Kidney epithelial cell (primary cell): ENCODE results near the gene KSR1. TPM values are rescaled to one million over a fixed set of nuclear protein-coding genes. Genes with fewer than 3 reads are reported as not detected.

Experiments
- DNase-seq: peaks from one replicate; pipeline ENCODE4 v3.0.0-alpha.2; 2010; ENCODE audit warnings: low read depth
- H3K27me3 ChIP-seq: 2 replicates; pipeline ENCODE4 v1.6.0; 2011; ENCODE audit warnings: low read length; ENCODE audit not compliant: control insufficient read depth, insufficient read depth
- H3K36me3 ChIP-seq: 2 replicates; pipeline ENCODE4 v1.5.1; 2011; ENCODE audit warnings: low read length; ENCODE audit not compliant: control insufficient read depth, insufficient read depth
- H3K4me3 ChIP-seq: 2 replicates; pipeline ENCODE4 v1.5.1; 2011; ENCODE audit warnings: low read depth, mild to moderate bottlenecking, control low read depth, low read length
- CTCF ChIP-seq: IDR thresholded peaks from 2 replicates; pipeline ENCODE4 v1.5.1; 2011; ENCODE audit warnings: mild to moderate bottlenecking, moderate library complexity, low read length, control low read depth, inconsistent platforms; ENCODE audit not compliant: insufficient read depth, poor library complexity, severe bottlenecking
- total RNA-seq: library from RNA; depleted of rRNA; stranded (reverse); fragments of >200 nt; gene quantifications from 2 replicates; pipeline ENCODE4 v1.2.3, GENCODE V29; 2015

KSR1 gene
- total RNA-seq, 1 donor from 2014 or later: 11.2 TPM

GRCh38 chr17:27579897-27580321, 123.7 kb downstream of the KSR1 start:
- H3K4me3 ChIP-seq: no peak overlapping the region
- H3K27me3 ChIP-seq: no peaks in the 10 kb centered on the region
- peaks cover 1% of the 10 kb centered on the region for H3K36me3 ChIP-seq
- DNase-seq: no peak
- TF ChIP-seq CTCF: no peak

- TF ChIP-seq CTCF: no peak
- Histone ChIP-seq H3K27me3 (no peaks in the 10 kb centered on the region), H3K4me3 (no peak overlapping the region), H3K36me3 (peaks cover 1% of the 10 kb centered on the region)
- no peak for DNase-seq
Measured at GRCh38 chr17:27581016-27581415, 124.8 kb downstream of the KSR1 start.

- no peak overlapping the region for H3K4me3 ChIP-seq
- no peak for DNase-seq
- TF ChIP-seq CTCF: no peak
- H3K36me3 ChIP-seq: peaks cover 1% of the 10 kb centered on the region
- no peaks in the 10 kb centered on the region for H3K27me3 ChIP-seq
Measured at GRCh38 chr17:27582696-27583095, 126.4 kb downstream of the KSR1 start.

- H3K36me3 ChIP-seq: peaks cover 1% of the 10 kb centered on the region
- DNase-seq: no peak
- H3K4me3 ChIP-seq: no peak overlapping the region
- no peak for TF ChIP-seq CTCF
- no peaks in the 10 kb centered on the region for H3K27me3 ChIP-seq
Measured at GRCh38 chr17:27585153-27585681, 129.0 kb downstream of the KSR1 start.

- Histone ChIP-seq H3K36me3 (peaks cover 1% of the 10 kb centered on the region), H3K27me3 (no peaks in the 10 kb centered on the region), H3K4me3 (no peak overlapping the region)
- no peak for DNase-seq
- no peak for TF ChIP-seq CTCF
Measured at GRCh38 chr17:27585792-27586191, 129.5 kb downstream of the KSR1 start.

- no peak for DNase-seq
- Histone ChIP-seq H3K4me3 (no peak overlapping the region), H3K27me3 (no peaks in the 10 kb centered on the region), H3K36me3 (peaks cover 3% of the 10 kb centered on the region)
- TF ChIP-seq CTCF: no peak
Measured at GRCh38 chr17:27586203-27586721, 130.0 kb downstream of the KSR1 start.
